SH-SY5Y (cell line): ENCODE measurements around the gene TRIP4.

Experiments
- GATA2 ChIP-seq: IDR thresholded peaks from 2 replicates; pipeline ENCODE4 v1.6.1; 2011; ENCODE audit warnings: mild to moderate bottlenecking, low read depth, low read length
- GATA3 ChIP-seq: IDR thresholded peaks from 2 replicates; pipeline ENCODE4 v1.6.1; 2011; ENCODE audit warnings: low read depth, mild to moderate bottlenecking, low read length, moderate library complexity

DNA sequence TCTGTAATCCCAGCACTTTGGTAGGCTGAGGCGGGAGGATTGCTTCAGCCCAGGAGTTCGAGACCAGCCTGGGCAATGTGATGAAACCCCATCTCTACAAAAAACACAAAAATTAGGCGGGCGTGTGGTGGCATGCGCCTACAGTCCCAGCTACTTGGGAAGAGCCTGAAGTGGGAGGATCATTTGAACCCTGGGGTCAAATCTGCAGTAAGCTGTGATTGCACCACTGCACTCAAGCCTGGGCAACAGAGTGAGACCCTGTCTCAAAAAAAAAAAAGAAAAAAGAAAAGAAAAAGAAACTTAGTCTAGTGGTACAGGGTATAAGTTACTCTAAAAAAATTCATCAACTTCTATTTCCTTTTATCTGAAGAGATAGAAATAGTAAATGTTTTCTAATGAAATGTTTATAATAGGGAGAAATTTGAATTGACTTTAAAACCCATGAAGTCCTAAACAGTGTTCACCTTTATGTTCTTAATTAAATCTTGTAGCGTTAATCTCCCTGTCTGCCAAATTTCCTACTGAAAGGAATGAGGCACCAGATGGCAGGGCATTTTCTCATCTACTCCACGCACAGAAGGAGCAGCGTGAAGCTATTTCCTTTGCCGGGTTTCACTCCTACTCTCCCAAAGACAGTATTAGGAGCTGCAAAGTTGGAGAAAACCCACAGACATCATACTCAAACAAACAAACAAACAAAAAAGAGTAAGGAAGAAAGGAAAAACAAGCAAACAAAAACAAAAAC, 8.2 kb upstream of the TRIP4 start:
- TF ChIP-seq GATA2, result no peak
- TF ChIP-seq GATA3, result no peak
